SK-N-SH (cell line): ENCODE results near the gene ENTPD7. TPM values are rescaled to one million over a fixed set of nuclear protein-coding genes. Genes with fewer than 3 reads are reported as not detected.

Experiments
- polyA plus RNA-seq, 3 experiments: library from polyadenylated mRNA; depleted of rRNA; stranded (reverse); fragments of >200 nt; gene quantifications; 2 replicates each; pipeline ENCODE4 v1.2.3, GENCODE V29; 2012
- small RNA-seq, 7 experiments: library from RNA; depleted of rRNA; stranded (forward); fragments of <200 nt; gene quantifications; one replicate each; pipeline ENCODE3, GENCODE V24; 2012
- TF ChIP-seq, protein P1 (sequence below): IDR thresholded peaks from 2 replicates; pipeline ENCODE4; 2012

ENTPD7 gene
- polyA plus RNA-seq, 1 of the 3 experiments (the other 2 are of a cell fraction) = 3.9 TPM

DNA sequence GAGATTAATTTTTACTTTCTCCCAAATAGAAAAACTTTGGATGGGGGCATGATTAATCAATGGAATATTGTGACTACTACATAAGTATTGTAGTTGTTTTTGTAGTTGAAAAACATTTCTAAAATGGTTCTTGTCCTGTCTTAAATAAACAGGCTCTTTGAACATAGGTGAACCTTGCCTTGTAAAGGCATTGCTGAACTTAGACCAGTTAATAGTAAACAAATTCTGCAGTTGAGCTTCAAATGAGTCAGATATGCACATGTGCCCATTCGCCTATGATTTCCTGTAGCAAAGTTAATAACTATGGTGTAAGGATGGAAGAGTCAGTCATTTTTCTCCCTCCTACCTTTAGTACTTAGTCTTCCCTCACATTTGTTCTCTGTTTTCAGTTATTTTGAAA, 95.4 kb downstream of the ENTPD7 start (continued):
- TF ChIP-seq, protein P1, sequence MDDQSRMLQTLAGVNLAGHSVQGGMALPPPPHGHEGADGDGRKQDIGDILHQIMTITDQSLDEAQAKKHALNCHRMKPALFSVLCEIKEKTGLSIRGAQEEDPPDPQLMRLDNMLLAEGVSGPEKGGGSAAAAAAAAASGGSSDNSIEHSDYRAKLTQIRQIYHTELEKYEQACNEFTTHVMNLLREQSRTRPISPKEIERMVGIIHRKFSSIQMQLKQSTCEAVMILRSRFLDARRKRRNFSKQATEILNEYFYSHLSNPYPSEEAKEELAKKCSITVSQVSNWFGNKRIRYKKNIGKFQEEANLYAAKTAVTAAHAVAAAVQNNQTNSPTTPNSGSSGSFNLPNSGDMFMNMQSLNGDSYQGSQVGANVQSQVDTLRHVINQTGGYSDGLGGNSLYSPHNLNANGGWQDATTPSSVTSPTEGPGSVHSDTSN = no peak

Small RNA genes lying within 50 kb of the gene (small RNA-seq; reads per million reads assigned to genes)
- 0 reads per million in 7 experiments for gene AL133353.1

Other genes starting within 250 kb of the ENTPD7 start
- 9.8 and 10.9 TPM in 2 replicates for gene GOT1, start 228.9 kb upstream of the ENTPD7 start, polyA plus RNA-seq (2012; rRNA removed)
- not detected in 2 replicates for gene NKX2-3, start 126.6 kb upstream of the ENTPD7 start, polyA plus RNA-seq (2012; rRNA removed)
- 23.8 and 34.3 TPM in 2 replicates for gene SLC25A28, start 39.1 kb upstream of the ENTPD7 start, polyA plus RNA-seq (2012; rRNA removed)
- gene COX15, start 72.6 kb downstream of the ENTPD7 start, polyA plus RNA-seq (2012; rRNA removed) = 20.4 and 26.3 TPM in 2 replicates
- gene CUTC, start 72.7 kb downstream of the ENTPD7 start, polyA plus RNA-seq (2012; rRNA removed) = 19.4 and 21.1 TPM in 2 replicates
- 0.48 and 0.52 TPM in 2 replicates for gene ABCC2, start 123.1 kb downstream of the ENTPD7 start, polyA plus RNA-seq (2012; rRNA removed)